Measurements from ENCODE around the gene DOCK2.

GRCh38 chr5:169946743-169947295 is 309.7 kb downstream of the DOCK2 start:
- TF ChIP-seq CTCF (conservative IDR thresholded peaks at IDR 0.05 in 1 of 2, IDR thresholded peaks at IDR 0.05 in 1 of 2; ENCODE audit: low read depth in 1 of 2, low read length in 2 of 2) (no peak), EZH2 (IDR thresholded peaks at IDR 0.05; ENCODE audit: low read length, missing control alignments) (no peak)

Data from fibroblast of lung (primary cell).